ENCODE data around the gene TBX15. TPM values are rescaled to one million over a fixed set of nuclear protein-coding genes. Genes with fewer than 3 reads are reported as not detected.

Gene TBX15
- total RNA-seq, 1 donor from 2014 or later, result not detected

- peaks cover 10% of the 10 kb centered on the region for H3K9me3 Mint-ChIP-seq (ENCODE audit: low read depth)
- H3K4me1 Mint-ChIP-seq (ENCODE audit: low read depth), result no peaks in the 10 kb centered on the region
- peaks cover 38% of the 10 kb centered on the region for H3K27me3 Mint-ChIP-seq
- peaks cover 7% of the 10 kb centered on the region for H3K36me3 Mint-ChIP-seq (ENCODE audit: insufficient read depth)
- no peak overlapping the region for H3K4me3 Mint-ChIP-seq (ENCODE audit: low read depth)
- TF ChIP-seq CTCF (IDR thresholded peaks at IDR 0.05; ENCODE audit: unreplicated experiment), result no peak
- no peak for DNase-seq (ENCODE audit: low spot score, unreplicated experiment)
- H3K27ac Mint-ChIP-seq, result no peak overlapping the region
These were observed 27.4 kb upstream of the TBX15 start for GRCh38 chr1:119015547-119015946.

GRCh38 chr1:119012383-119012782, 24.2 kb upstream of the TBX15 start:
- H3K9me3 Mint-ChIP-seq (ENCODE audit: low read depth), result no peaks in the 10 kb centered on the region
- TF ChIP-seq CTCF (IDR thresholded peaks at IDR 0.05; ENCODE audit: unreplicated experiment), result no peak
- no peaks in the 10 kb centered on the region for H3K36me3 Mint-ChIP-seq (ENCODE audit: insufficient read depth)
- H3K4me3 Mint-ChIP-seq (ENCODE audit: low read depth), result no peak overlapping the region
- DNase-seq (ENCODE audit: low spot score, unreplicated experiment), result no peak
- H3K27me3 Mint-ChIP-seq, result peaks cover 66% of the 10 kb centered on the region
- peaks cover 3% of the 10 kb centered on the region for H3K4me1 Mint-ChIP-seq (ENCODE audit: low read depth)
- H3K27ac Mint-ChIP-seq, result no peak overlapping the region

- Mint-ChIP-seq H3K27ac (no peak overlapping the region), H3K4me3 (ENCODE audit: low read depth) (no peak overlapping the region), H3K36me3 (ENCODE audit: insufficient read depth) (no peaks in the 10 kb centered on the region), H3K4me1 (ENCODE audit: low read depth) (peaks cover 3% of the 10 kb centered on the region), H3K9me3 (ENCODE audit: low read depth) (no peaks in the 10 kb centered on the region), H3K27me3 (peaks cover 73% of the 10 kb centered on the region)
- DNase-seq (ENCODE audit: low spot score, unreplicated experiment), result no peak
- no peak for TF ChIP-seq CTCF (IDR thresholded peaks at IDR 0.05; ENCODE audit: unreplicated experiment)
These were observed 23.6 kb upstream of the TBX15 start for GRCh38 chr1:119011706-119012105.

GRCh38 chr1:119011116-119011515, 23.0 kb upstream of the TBX15 start:
- H3K9me3 Mint-ChIP-seq (ENCODE audit: low read depth), result no peaks in the 10 kb centered on the region
- peaks cover 79% of the 10 kb centered on the region for H3K27me3 Mint-ChIP-seq
- DNase-seq (ENCODE audit: low spot score, unreplicated experiment), result no peak
- H3K4me3 Mint-ChIP-seq (ENCODE audit: low read depth), result no peak overlapping the region
- no peak overlapping the region for H3K27ac Mint-ChIP-seq
- TF ChIP-seq CTCF (IDR thresholded peaks at IDR 0.05; ENCODE audit: unreplicated experiment), result no peak
- H3K36me3 Mint-ChIP-seq (ENCODE audit: insufficient read depth), result no peaks in the 10 kb centered on the region
- peaks cover 4% of the 10 kb centered on the region for H3K4me1 Mint-ChIP-seq (ENCODE audit: low read depth)

- Mint-ChIP-seq H3K4me1 (ENCODE audit: low read depth) (peaks cover 4% of the 10 kb centered on the region), H3K36me3 (ENCODE audit: insufficient read depth) (no peaks in the 10 kb centered on the region), H3K9me3 (ENCODE audit: low read depth) (no peaks in the 10 kb centered on the region), H3K4me3 (ENCODE audit: low read depth) (no peak overlapping the region), H3K27me3 (peaks cover 88% of the 10 kb centered on the region), H3K27ac (no peak overlapping the region)
- DNase-seq (ENCODE audit: low spot score, unreplicated experiment), result no peak
- TF ChIP-seq CTCF (IDR thresholded peaks at IDR 0.05; ENCODE audit: unreplicated experiment), result no peak
These were observed 22.1 kb upstream of the TBX15 start for GRCh38 chr1:119010201-119010600.
